Measurements from ENCODE around the gene RPL18.
"Not testable (repeated sequence)": the region's sequence is repeated elsewhere in the genome, so short reads cannot be mapped to it uniquely, and the experiment has no call there.

Gene RPL18

GRCh38 chr19:48611872-48612271 lies 7.1 kb downstream of the RPL18 start:
- no peak for DNase-seq

GRCh38 chr19:48609571-48610108 lies 9.3 kb downstream of the RPL18 start:
- DNase-seq, result no peak

DNA sequence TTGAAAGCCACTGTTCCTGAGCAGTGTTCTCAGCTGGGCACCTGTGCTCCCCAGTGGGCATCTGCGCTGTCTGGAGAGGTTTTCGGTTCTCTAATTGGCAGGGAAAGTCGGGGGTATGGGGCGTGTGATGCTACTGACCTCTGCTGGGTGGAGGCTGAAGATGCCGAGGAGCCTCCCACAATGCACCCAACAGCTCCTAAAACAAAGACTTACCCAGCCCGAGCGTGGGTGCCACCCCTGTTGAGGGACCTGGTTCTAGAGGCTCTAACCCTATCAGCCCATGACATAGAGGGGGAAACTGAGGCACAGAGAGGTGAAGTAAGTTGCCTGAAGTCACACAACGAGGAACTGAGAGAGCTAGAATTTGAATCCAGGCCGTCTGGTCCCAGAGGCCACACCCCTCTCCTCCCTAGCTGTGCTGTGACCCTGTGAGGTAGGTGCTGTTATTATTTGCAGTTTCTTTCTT lies 10.1 kb downstream of the RPL18 start:
- DNase-seq, result peak; percentile 82

DNA sequence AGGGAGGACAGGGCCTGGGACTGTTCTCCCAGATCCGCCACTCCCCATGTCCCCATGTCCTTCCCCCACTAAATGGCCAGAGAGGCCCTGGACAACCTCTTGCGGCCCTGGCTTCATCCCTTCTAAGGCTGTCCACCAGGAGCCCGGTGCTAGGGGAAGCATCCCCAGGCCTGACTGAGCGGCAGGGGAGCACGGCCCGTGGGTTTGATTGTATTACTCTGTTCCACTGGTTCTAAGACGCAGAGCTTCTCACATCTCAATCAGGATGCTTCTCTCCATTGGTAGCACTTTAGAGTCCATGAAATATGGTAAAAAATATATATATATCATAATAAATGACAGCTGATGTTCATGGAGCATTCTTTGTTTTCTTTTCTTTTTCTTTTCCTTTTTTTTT lies 11.6 kb downstream of the RPL18 start:
- no peak for DNase-seq

GRCh38 chr19:48606463-48607358 lies 12.3 kb downstream of the RPL18 start, which contains the start of gene SPACA4:
Gene SPACA4 (plus strand): TSS chr19:48606742. CDS start chr19:48606979, 237 bp downstream.
- no peak for DNase-seq

- DNase-seq, result no peak
Observed at GRCh38 chr19:48603850-48604249, 15.1 kb downstream of the RPL18 start.

- DNase-seq, result no peak
Observed at GRCh38 chr19:48603449-48603848, 15.5 kb downstream of the RPL18 start.

- DNase-seq, result peak; percentile 53
Observed at GRCh38 chr19:48603001-48603400, 16.0 kb downstream of the RPL18 start.

DNA sequence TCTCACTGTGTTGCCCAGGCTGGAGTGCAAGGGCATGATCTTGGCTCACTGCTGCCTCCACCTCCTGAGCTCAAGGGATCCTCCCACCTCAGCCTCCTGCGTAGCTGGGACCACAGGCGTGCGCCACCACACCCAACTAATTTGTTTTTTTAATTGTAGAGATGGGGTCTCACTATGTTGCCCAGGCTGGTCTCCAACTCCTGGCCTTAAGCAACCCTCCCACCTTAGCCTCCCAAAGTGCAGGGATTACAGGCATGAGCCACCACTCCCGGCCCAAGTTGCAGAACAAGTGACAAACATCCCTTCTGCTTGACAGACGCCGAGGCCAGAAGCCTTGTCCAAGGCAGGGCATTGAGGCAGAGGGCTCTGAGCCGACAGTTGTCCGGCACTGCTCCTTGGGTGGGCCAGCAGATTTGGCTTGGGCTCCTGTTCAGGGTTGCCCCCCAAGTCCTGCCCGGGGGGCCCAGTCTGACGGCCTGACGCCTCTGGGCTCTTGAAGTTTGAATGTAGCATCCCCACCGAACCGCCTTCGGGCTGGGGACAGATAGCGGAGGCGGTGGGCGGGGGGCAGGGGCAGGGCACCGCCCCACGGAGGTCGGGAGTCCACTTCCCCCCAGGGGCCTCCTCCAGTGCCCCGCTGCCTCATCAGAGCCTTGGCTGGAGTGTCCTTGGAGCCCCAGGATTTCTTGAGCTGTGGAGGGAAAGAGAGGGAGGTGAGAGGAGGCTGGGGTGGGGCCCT lies 18.1 kb downstream of the RPL18 start:
- DNase-seq, result no peak

DNA sequence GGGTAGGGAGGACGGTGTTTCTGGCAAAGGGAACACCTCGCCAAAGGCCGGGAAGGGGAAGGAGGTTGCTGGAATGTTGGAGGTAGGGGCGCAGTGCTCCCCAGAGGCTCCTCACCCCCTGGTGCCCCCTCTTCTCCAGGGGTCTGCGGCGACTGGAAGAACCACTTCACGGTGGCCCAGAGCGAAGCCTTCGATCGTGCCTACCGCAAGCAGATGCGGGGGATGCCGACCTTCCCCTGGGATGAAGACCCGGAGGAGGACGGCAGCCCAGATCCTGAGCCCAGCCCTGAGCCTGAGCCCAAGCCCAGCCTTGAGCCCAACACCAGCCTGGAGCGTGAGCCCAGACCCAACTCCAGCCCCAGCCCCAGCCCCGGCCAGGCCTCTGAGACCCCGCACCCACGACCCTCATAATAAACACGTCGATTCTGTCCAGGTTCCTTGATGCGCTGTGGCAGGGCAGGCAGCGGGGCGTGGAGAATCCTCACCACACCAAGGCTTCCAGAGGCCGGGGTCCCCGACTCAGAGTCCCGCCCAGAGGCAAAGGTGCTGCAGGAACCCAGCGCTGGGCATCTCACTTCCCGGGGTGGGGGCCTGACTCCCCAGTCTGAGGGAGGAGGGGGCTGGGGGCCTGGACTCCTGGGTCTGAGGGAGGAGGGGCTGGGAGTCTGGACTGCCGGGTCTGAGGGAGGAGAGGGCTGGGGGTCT lies 19.8 kb downstream of the RPL18 start:
- DNase-seq, result no peak

DNA sequence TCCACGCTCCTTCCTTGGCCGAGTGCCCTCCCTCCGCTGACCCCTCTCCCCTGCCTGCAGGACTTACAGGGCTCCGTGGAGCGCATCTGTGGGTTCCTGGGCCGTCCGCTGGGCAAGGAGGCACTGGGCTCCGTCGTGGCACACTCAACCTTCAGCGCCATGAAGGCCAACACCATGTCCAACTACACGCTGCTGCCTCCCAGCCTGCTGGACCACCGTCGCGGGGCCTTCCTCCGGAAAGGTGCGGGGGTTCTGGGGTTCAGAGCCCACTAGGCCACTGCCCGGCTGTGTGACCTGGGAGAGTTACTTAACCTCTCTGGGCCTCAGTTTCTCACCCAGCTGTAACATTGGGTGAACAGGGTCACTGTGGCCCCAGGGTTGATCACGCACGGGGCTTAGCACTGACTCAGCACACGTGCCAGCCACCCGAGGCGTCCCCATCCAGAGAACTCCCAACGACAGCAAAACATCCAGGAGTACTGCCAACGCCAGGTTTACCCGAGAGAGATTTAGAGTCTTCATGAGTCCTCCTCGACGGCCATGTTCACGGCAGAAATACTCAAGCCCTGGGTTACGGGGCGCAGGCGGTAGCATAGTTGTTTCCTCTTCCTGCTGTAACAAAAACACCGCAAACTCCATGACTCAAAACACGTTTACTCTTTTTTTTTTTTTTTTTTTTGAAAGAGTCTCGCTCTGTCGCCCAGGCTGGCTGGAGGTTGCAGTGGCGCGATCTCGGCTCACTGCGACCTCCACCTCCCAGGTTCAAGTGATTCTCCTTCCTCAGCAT lies 22.1 kb downstream of the RPL18 start:
- DNase-seq, result peak; percentile 46

DNA sequence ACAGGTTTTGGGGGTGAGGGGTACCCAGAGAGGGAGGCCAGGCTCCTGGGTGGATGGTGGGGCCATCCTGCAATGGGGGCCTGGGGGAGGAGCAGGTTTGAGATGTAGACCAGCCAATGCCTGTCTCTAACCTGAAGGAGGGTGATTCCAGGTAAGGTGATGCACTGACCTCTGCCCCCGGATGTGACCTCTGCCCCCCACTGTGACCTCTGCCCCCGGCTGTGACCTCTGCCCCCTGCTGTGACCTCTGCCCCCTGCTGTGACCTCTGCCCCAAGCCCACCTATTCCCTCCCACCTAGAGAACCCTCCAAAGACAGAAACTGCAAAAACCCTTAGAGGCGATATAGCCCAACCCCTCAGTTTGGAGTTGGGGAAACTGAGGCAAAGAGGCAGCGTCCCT lies 22.7 kb downstream of the RPL18 start:
- no peak for DNase-seq

DNA sequence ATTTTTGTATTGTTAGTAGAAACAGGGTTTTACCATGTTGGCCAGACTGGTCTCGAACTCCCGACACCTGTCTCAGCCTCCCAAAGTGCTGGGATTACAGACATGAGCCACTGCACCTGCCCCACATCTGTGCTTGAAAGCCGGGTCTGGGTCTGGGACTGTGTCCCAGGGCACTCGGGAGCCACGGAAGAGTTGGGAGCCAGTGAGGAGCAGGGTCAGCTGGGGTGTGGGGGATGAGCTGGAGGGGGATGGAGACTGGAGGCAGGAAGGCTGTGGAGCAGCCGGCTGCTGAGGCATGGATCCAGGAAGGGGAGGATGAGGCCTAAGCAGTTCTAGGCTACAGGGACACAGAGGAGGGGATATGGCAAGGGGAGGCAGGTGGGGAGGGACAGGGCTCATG lies 23.1 kb downstream of the RPL18 start:
- no peak for DNase-seq

DNA sequence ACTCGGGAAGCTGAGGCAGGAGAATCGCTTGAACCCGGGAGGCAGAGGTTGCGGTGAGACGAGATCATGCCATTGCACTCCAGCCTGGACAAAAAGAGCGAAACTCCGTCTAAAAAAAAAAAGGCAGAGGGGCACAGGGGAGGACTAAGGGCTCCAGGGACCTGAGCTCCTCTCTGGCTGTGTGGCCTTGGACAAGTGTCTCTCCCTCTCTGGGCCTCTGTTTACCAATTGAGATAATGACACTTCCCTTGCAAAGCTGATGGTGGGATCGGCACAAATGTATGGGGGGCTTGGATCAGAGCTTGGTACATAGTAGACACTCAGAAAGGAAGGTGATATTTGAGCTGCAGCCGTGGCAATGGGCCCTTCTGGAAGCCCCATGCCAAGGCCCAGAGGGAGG lies 23.8 kb downstream of the RPL18 start:
- no peak for DNase-seq

GRCh38 chr19:48591021-48591420 lies 28.0 kb downstream of the RPL18 start:
- DNase-seq, result peak; percentile 38

DNA sequence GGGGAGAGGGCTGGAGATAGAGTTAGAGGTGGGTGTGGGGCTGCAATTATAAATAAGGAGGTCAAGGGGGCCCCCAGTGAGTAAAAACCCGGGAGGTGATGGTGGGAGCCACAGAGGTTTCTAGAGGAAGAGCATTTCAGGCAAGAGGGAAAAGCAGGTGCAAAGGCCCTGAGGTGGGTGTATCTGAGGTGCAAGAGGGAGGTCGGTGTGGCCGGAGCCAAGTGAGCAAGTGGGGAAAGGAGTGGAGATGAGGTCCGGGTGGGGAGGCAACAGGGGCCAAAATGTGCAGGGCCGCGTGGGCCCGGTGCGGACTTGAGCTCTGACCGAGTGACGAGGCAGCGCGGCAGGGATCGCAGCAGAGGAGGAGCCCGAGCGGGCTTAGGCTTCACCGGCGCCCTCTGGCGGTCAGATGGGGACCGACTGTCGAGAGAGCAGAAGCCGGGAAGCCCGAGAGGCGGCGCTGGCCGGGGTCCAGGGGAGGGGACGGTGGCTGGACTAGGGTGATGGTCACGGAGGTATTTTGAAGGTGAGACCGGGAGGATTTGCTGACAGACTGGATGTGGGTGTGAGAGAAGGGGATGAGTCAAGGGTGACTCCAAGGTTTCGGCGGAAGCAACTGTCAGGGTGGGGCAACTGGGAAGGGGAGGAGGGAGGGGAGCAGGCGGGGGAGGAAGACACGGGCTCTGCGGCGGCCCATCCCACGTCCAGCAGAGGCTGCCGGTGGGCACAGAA lies 30.1 kb downstream of the RPL18 start:
- DNase-seq, result peak; percentile 96

- no peak for DNase-seq
Observed at GRCh38 chr19:48587387-48587786, 31.6 kb downstream of the RPL18 start.

GRCh38 chr19:48582168-48582567 lies 36.8 kb downstream of the RPL18 start:
- DNase-seq, result no peak

- no peak for DNase-seq
Observed at GRCh38 chr19:48578891-48579290, 40.1 kb downstream of the RPL18 start.

GRCh38 chr19:48577908-48578307 lies 41.1 kb downstream of the RPL18 start:
- DNase-seq, result not testable (repeated sequence)

- no peak for DNase-seq
Observed at GRCh38 chr19:48575931-48576622, 42.9 kb downstream of the RPL18 start.
